Measurements from ENCODE around the gene DCUN1D5.
A peak's percentile ranks its signal among the peaks of the same experiment; 100 is the strongest.

DNA sequence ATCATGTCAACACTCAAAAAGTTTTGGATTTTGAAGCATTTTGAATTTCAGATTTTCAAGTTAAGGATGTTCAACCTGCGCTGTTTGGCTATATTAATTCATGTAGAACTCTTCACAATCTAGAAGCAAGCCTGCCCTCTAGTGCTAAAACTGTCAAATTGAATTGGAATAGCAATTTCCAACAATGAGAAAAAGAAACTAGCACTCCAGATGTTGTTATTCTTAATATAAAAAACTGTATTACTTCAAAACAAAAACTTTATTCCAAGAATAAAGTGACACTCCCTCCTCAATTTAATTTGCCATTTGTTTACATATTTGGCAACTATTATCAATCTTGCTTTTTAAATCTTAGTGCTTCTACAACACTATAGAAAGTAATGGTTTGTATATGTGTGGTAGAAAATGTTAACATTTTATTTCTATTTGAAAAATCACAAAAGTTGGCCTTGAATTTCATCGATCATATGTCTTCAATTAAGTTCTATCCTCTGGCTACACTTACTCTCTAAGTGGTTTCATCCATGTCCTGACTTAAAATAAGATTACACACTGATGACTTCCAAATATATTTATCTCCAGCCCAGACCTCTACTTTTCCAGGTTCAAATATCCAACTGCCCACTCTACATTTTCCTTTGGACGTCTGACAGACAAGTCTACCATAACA, 36.6 kb downstream of the DCUN1D5 start:
- TF ChIP-seq, protein P1, sequence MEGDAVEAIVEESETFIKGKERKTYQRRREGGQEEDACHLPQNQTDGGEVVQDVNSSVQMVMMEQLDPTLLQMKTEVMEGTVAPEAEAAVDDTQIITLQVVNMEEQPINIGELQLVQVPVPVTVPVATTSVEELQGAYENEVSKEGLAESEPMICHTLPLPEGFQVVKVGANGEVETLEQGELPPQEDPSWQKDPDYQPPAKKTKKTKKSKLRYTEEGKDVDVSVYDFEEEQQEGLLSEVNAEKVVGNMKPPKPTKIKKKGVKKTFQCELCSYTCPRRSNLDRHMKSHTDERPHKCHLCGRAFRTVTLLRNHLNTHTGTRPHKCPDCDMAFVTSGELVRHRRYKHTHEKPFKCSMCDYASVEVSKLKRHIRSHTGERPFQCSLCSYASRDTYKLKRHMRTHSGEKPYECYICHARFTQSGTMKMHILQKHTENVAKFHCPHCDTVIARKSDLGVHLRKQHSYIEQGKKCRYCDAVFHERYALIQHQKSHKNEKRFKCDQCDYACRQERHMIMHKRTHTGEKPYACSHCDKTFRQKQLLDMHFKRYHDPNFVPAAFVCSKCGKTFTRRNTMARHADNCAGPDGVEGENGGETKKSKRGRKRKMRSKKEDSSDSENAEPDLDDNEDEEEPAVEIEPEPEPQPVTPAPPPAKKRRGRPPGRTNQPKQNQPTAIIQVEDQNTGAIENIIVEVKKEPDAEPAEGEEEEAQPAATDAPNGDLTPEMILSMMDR (IDR thresholded peaks at IDR 0.05; ENCODE audit: poor library complexity, severe bottlenecking) = peak; percentile 77
- TF ChIP-seq POLR2AphosphoS5 (IDR thresholded peaks at IDR 0.05) (no peak), EZH2 (IDR thresholded peaks at IDR 0.05; ENCODE audit: borderline replicate concordance, insufficient read depth, low read length, poor library complexity, severe bottlenecking) (no peak), EP300 (conservative IDR thresholded peaks at IDR 0.05; ENCODE audit: poor library complexity, severe bottlenecking) (no peak), TAF1 (IDR thresholded peaks at IDR 0.05; ENCODE audit: low read depth) (no peak)
